ENCODE data around the gene ZYG11B.
"Not testable (repeated sequence)": the region's sequence is repeated elsewhere in the genome, so short reads cannot be mapped to it uniquely, and the experiment has no call there.

Gene ZYG11B

GRCh38 chr1:52713590-52713989 lies 12.7 kb upstream of the ZYG11B start:
- no peak for ATAC-seq
- no peak for TF ChIP-seq GLIS3 (CRISPR knock-in tag; IDR thresholded peaks at IDR 0.05)

- not testable (repeated sequence) for ATAC-seq
Measured at GRCh38 chr1:52715296-52715695, 11.0 kb upstream of the ZYG11B start.

- TF ChIP-seq ISL1 (CRISPR knock-in tag; IDR thresholded peaks at IDR 0.05) (no peak), TOX (CRISPR knock-in tag; IDR thresholded peaks at IDR 0.05; ENCODE audit: borderline replicate concordance) (no peak), PPARA (CRISPR knock-in tag; IDR thresholded peaks at IDR 0.05; ENCODE audit: borderline replicate concordance) (no peak), RARB (CRISPR knock-in tag; IDR thresholded peaks at IDR 0.05) (no peak), BACH2 (CRISPR knock-in tag; IDR thresholded peaks at IDR 0.05; ENCODE audit: borderline replicate concordance) (no peak), POU6F1 (CRISPR knock-in tag; IDR thresholded peaks at IDR 0.05; ENCODE audit: borderline replicate concordance, low read depth) (no peak), CSRNP3 (CRISPR knock-in tag; IDR thresholded peaks at IDR 0.05) (no peak), ESRRG (CRISPR knock-in tag; IDR thresholded peaks at IDR 0.05) (no peak), GLIS3 (CRISPR knock-in tag; IDR thresholded peaks at IDR 0.05) (no peak), ZFP30 (CRISPR knock-in tag; IDR thresholded peaks at IDR 0.05) (no peak), CREB5 (CRISPR knock-in tag; IDR thresholded peaks at IDR 0.05; ENCODE audit: low read depth) (no peak)
- ATAC-seq: no peak
Measured at GRCh38 chr1:52723260-52723659, 3.0 kb upstream of the ZYG11B start.

- no peak for TF ChIP-seq CREB5 (CRISPR knock-in tag; IDR thresholded peaks at IDR 0.05; ENCODE audit: low read depth)
- no peak for TF ChIP-seq TSHZ2 (CRISPR knock-in tag; IDR thresholded peaks at IDR 0.05)
- TF ChIP-seq ISL1 (CRISPR knock-in tag; IDR thresholded peaks at IDR 0.05): no peak
- TF ChIP-seq PPARA (CRISPR knock-in tag; IDR thresholded peaks at IDR 0.05; ENCODE audit: borderline replicate concordance): no peak
- no peak for TF ChIP-seq GLIS3 (CRISPR knock-in tag; IDR thresholded peaks at IDR 0.05)
- no peak for TF ChIP-seq ZC3H10 (CRISPR knock-in tag; IDR thresholded peaks at IDR 0.05)
- TF ChIP-seq PATZ1 (CRISPR knock-in tag; IDR thresholded peaks at IDR 0.05; ENCODE audit: borderline replicate concordance): no peak
- TF ChIP-seq CSRNP3 (CRISPR knock-in tag; IDR thresholded peaks at IDR 0.05): no peak
- no peak for TF ChIP-seq ZFP30 (CRISPR knock-in tag; IDR thresholded peaks at IDR 0.05)
- no peak for TF ChIP-seq RARB (CRISPR knock-in tag; IDR thresholded peaks at IDR 0.05)
- TF ChIP-seq SNAI2 (CRISPR knock-in tag; IDR thresholded peaks at IDR 0.05): no peak
- TF ChIP-seq ARNTL (CRISPR knock-in tag; IDR thresholded peaks at IDR 0.05; ENCODE audit: borderline replicate concordance, low read depth): no peak
- no peak for TF ChIP-seq ESRRG (CRISPR knock-in tag; IDR thresholded peaks at IDR 0.05)
- TF ChIP-seq ZNF565 (CRISPR knock-in tag; conservative IDR thresholded peaks at IDR 0.05; ENCODE audit: low read depth): no peak
- TF ChIP-seq ZFP3 (CRISPR knock-in tag; IDR thresholded peaks at IDR 0.05): no peak
- no peak for TF ChIP-seq TOX (CRISPR knock-in tag; IDR thresholded peaks at IDR 0.05; ENCODE audit: borderline replicate concordance)
- TF ChIP-seq ZNF8 (CRISPR knock-in tag; IDR thresholded peaks at IDR 0.05): no peak
- TF ChIP-seq POU6F1 (CRISPR knock-in tag; IDR thresholded peaks at IDR 0.05; ENCODE audit: borderline replicate concordance, low read depth): no peak
- no peak for TF ChIP-seq OSR1 (CRISPR knock-in tag; IDR thresholded peaks at IDR 0.05)
- TF ChIP-seq CSDC2 (CRISPR knock-in tag; IDR thresholded peaks at IDR 0.05): no peak
Measured at GRCh38 chr1:52725903-52726264, 369 bp upstream of the ZYG11B start.

More at GRCh38 chr1:52725903-52726264, 369 bp upstream of the ZYG11B start:
- ATAC-seq: no peak
